Measurements from ENCODE around the gene NMBR.
"Not testable (repeated sequence)": the region's sequence is repeated elsewhere in the genome, so short reads cannot be mapped to it uniquely, and the experiment has no call there.

NMBR gene

GRCh38 chr6:142154336-142154735, 7.4 kb upstream of the NMBR start:
- no peak for DNase-seq (ENCODE audit: low spot score)

GRCh38 chr6:142153196-142153595, 6.3 kb upstream of the NMBR start:
- DNase-seq (ENCODE audit: low spot score) = no peak

- DNase-seq (ENCODE audit: low spot score) = peak; percentile 73
Measured at GRCh38 chr6:142152746-142153145, 5.8 kb upstream of the NMBR start.

GRCh38 chr6:142141531-142141930, 5.4 kb downstream of the NMBR start:
- DNase-seq (ENCODE audit: low spot score) = not testable (repeated sequence)

- DNase-seq (ENCODE audit: low spot score) = no peak
Measured at GRCh38 chr6:142138876-142139275, 8.0 kb downstream of the NMBR start.

GRCh38 chr6:142132625-142133024, 14.3 kb downstream of the NMBR start, which contains the start of gene GJE1:
Gene GJE1 (plus strand): TSS chr6:142132925. CDS start chr6:142133159, 234 bp downstream.
- DNase-seq (ENCODE audit: low spot score) = no peak

GRCh38 chr6:142130814-142131213, 16.1 kb downstream of the NMBR start:
- DNase-seq (ENCODE audit: low spot score) = no peak

- DNase-seq (ENCODE audit: low spot score) = no peak
Measured at GRCh38 chr6:142121342-142121741, 25.6 kb downstream of the NMBR start.

GRCh38 chr6:142118925-142119324, 28.0 kb downstream of the NMBR start:
- DNase-seq (ENCODE audit: low spot score) = peak; percentile 16

GRCh38 chr6:142118328-142118727, 28.6 kb downstream of the NMBR start:
- no peak for DNase-seq (ENCODE audit: low spot score)

- no peak for DNase-seq (ENCODE audit: low spot score)
Measured at GRCh38 chr6:142117366-142117765, 29.6 kb downstream of the NMBR start.

- DNase-seq (ENCODE audit: low spot score) = peak; percentile 64
Measured at GRCh38 chr6:142112451-142113061, 34.4 kb downstream of the NMBR start.

- not testable (repeated sequence) for DNase-seq (ENCODE audit: low spot score)
Measured at GRCh38 chr6:142110820-142111219, 36.1 kb downstream of the NMBR start.

- not testable (repeated sequence) for DNase-seq (ENCODE audit: low spot score)
Measured at GRCh38 chr6:142104820-142105219, 42.1 kb downstream of the NMBR start.

- peak; percentile 75 for DNase-seq (ENCODE audit: low spot score)
Measured at GRCh38 chr6:142088858-142089216, 58.1 kb downstream of the NMBR start.

GRCh38 chr6:142087950-142088857, 58.7 kb downstream of the NMBR start:
- no peak for DNase-seq (ENCODE audit: low spot score)

- DNase-seq (ENCODE audit: low spot score) = no peak
Measured at GRCh38 chr6:142079130-142079529, 67.8 kb downstream of the NMBR start.

- no peak for DNase-seq (ENCODE audit: low spot score)
Measured at GRCh38 chr6:142075516-142076101, 71.3 kb downstream of the NMBR start.

GRCh38 chr6:142074516-142074915, 72.4 kb downstream of the NMBR start:
- no peak for DNase-seq (ENCODE audit: low spot score)

- DNase-seq (ENCODE audit: low spot score) = no peak
Measured at GRCh38 chr6:142071981-142072380, 74.9 kb downstream of the NMBR start.

- DNase-seq (ENCODE audit: low spot score) = no peak
Measured at GRCh38 chr6:142068416-142068815, 78.5 kb downstream of the NMBR start.

- DNase-seq (ENCODE audit: low spot score) = not testable (repeated sequence)
Measured at GRCh38 chr6:142062861-142063260, 84.1 kb downstream of the NMBR start.

Data from AG20443 (cell line).